GM21423 (cell line): ENCODE results near the gene MAU2.

ENCODE experiments used
- ATAC-seq: cut with Tn5 transposase; IDR thresholded peaks from one replicate; pipeline ENCODE4 v1.9.1; 2021; ENCODE audit warnings: mild to moderate bottlenecking, moderate library complexity; ENCODE audit not compliant: unreplicated experiment

Gene MAU2

GRCh38 chr19:19407633-19407930 is 87.0 kb downstream of the MAU2 start:
- ATAC-seq, result no peak
